ENCODE results near the gene KCNAB1. TPM values are rescaled to one million over a fixed set of nuclear protein-coding genes. Genes with fewer than 3 reads are reported as not detected.

Gene KCNAB1
- total RNA-seq, 3 donors from 2014 or later (not counting 1 experiment from before 2014, with no cell fraction given), result not detected

DNA sequence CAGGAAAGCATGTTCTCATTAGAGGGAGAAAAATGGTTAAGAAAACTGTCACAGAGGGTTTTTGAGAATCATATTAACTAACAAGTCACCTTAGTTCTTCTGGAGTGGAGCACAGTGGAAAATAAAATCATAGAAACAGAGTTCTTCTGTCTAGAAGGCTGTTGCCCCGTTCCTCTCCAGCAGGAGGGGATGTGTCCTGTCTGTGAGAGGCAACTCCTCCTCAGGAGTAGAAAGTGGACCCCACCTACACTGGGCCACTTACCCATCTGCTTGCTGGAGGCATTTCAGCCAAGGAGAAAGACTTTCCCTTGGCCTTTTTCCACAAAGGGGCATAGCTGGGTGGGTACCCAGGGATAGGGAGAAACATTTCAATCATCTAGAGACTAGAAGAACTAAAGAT is 327.9 kb downstream of the KCNAB1 start:
- peak; percentile 17 to 60 for DNase-seq
- TF ChIP-seq CTCF (IDR thresholded peaks at IDR 0.05), result peak; percentile 39
- H3K27ac Mint-ChIP-seq, result no peak overlapping the region
- H3K4me3 Mint-ChIP-seq, result no peak overlapping the region
- H3K4me1 Mint-ChIP-seq, result no peaks in the 10 kb centered on the region
- no peaks in the 10 kb centered on the region for H3K4me1 ChIP-seq (ENCODE audit: control insufficient read depth, insufficient read depth, low read length)
- no peaks in the 10 kb centered on the region for H3K36me3 ChIP-seq (ENCODE audit: control insufficient read depth, insufficient read depth, low read length)
- whole genome bisulfite sequencing (ENCODE audit: insufficient coverage), result 80% methylated on average over 1 of the region's 1 CpG
- H3K27me3 Mint-ChIP-seq (ENCODE audit: low read depth in 2 of 2), result peaks cover 11 to 16% of the 10 kb centered on the region in 2 donors
- H3K9me3 ChIP-seq (ENCODE audit: control insufficient read depth, insufficient read depth, low read length), result no peaks in the 10 kb centered on the region
- no peaks in the 10 kb centered on the region for H3K36me3 Mint-ChIP-seq
- no peaks in the 10 kb centered on the region for H3K9me3 Mint-ChIP-seq
- no peaks in the 10 kb centered on the region for H3K27me3 ChIP-seq (ENCODE audit: control insufficient read depth, insufficient read depth, low read length)
- no peak overlapping the region for H3K4me3 ChIP-seq (ENCODE audit: low read length)
- intact Hi-C loops (cut with micrococcal nuclease), result loop anchor here (1.0 to 2.0 kb wide), 2 partner anchors 61 to 633 kb away; no protein-coding TSS in a partner anchor
- peak in 2 of 3 donors; percentile 67 to 73 for ATAC-seq
- no peak overlapping the region for H3K27ac ChIP-seq (ENCODE audit: low read length)

- ATAC-seq (peak in 1 of 3 donors; percentile 62), DNase-seq (peak in 1 of 2 donors; percentile 34)
- H3K27ac ChIP-seq (ENCODE audit: low read length), result no peak overlapping the region
- WGBS (ENCODE audit: insufficient coverage), result 60% methylated on average over 2 of the region's 2 CpGs
- H3K4me3 ChIP-seq (ENCODE audit: low read length), result no peak overlapping the region
- no peaks in the 10 kb centered on the region for H3K9me3 ChIP-seq (ENCODE audit: control insufficient read depth, insufficient read depth, low read length)
- Mint-ChIP-seq H3K4me3 (no peak overlapping the region), H3K9me3 (no peaks in the 10 kb centered on the region), H3K27ac (no peak overlapping the region), H3K4me1 (no peaks in the 10 kb centered on the region), H3K36me3 (no peaks in the 10 kb centered on the region), H3K27me3 (ENCODE audit: low read depth in 2 of 2) (peaks cover 11 to 16% of the 10 kb centered on the region in 2 donors)
- peak; percentile 36 for TF ChIP-seq CTCF (IDR thresholded peaks at IDR 0.05)
- H3K4me1 ChIP-seq (ENCODE audit: control insufficient read depth, insufficient read depth, low read length), result no peaks in the 10 kb centered on the region
- no peaks in the 10 kb centered on the region for H3K27me3 ChIP-seq (ENCODE audit: control insufficient read depth, insufficient read depth, low read length)
- no peaks in the 10 kb centered on the region for H3K36me3 ChIP-seq (ENCODE audit: control insufficient read depth, insufficient read depth, low read length)
- intact Hi-C loops (cut with micrococcal nuclease), result loop anchor here (2.0 kb wide), 1 partner anchor 631 kb away; no protein-coding TSS in a partner anchor
These were observed 329.6 kb downstream of the KCNAB1 start for GRCh38 chr3:156449710-156450574.

GRCh38 chr3:156455839-156456238 is 335.5 kb downstream of the KCNAB1 start:
- TF ChIP-seq CTCF (IDR thresholded peaks at IDR 0.05), result no peak
- no peaks in the 10 kb centered on the region for H3K27me3 ChIP-seq (ENCODE audit: control insufficient read depth, insufficient read depth, low read length)
- no peaks in the 10 kb centered on the region for H3K36me3 ChIP-seq (ENCODE audit: control insufficient read depth, insufficient read depth, low read length)
- 87% methylated on average over 4 of the region's 4 CpGs for WGBS (ENCODE audit: insufficient coverage)
- DNase-seq, result no peak
- no peak overlapping the region for H3K4me3 Mint-ChIP-seq
- no peak overlapping the region for H3K27ac Mint-ChIP-seq
- no peaks in the 10 kb centered on the region for H3K4me1 ChIP-seq (ENCODE audit: control insufficient read depth, insufficient read depth, low read length)
- peaks cover 9 to 20% of the 10 kb centered on the region in 2 donors for H3K27me3 Mint-ChIP-seq (ENCODE audit: low read depth in 2 of 2)
- no peak overlapping the region for H3K27ac ChIP-seq (ENCODE audit: low read length)
- no peaks in the 10 kb centered on the region for H3K9me3 Mint-ChIP-seq
- H3K9me3 ChIP-seq (ENCODE audit: control insufficient read depth, insufficient read depth, low read length), result no peaks in the 10 kb centered on the region
- intact Hi-C loops (cut with micrococcal nuclease), result no loop called here
- H3K36me3 Mint-ChIP-seq, result no peaks in the 10 kb centered on the region
- H3K4me1 Mint-ChIP-seq, result no peaks in the 10 kb centered on the region
- no peak overlapping the region for H3K4me3 ChIP-seq (ENCODE audit: low read length)
- no peak for ATAC-seq

Measured in natural killer cell (primary cell).